GM19025 (cell line): ENCODE measurements around the gene NCOA7.
"Not testable (repeated sequence)": the region's sequence is repeated elsewhere in the genome, so short reads cannot be mapped to it uniquely, and the experiment has no call there.

ENCODE experiments used
- ATAC-seq: cut with Tn5 transposase; IDR thresholded peaks from one replicate; pipeline ENCODE4 v1.9.1; 2021; ENCODE audit warnings: mild to moderate bottlenecking, low read depth, moderate library complexity; ENCODE audit not compliant: unreplicated experiment

NCOA7 gene

GRCh38 chr6:125789576-125790357 lies 993 bp upstream of the NCOA7 start:
- ATAC-seq, result peak; percentile 8

DNA sequence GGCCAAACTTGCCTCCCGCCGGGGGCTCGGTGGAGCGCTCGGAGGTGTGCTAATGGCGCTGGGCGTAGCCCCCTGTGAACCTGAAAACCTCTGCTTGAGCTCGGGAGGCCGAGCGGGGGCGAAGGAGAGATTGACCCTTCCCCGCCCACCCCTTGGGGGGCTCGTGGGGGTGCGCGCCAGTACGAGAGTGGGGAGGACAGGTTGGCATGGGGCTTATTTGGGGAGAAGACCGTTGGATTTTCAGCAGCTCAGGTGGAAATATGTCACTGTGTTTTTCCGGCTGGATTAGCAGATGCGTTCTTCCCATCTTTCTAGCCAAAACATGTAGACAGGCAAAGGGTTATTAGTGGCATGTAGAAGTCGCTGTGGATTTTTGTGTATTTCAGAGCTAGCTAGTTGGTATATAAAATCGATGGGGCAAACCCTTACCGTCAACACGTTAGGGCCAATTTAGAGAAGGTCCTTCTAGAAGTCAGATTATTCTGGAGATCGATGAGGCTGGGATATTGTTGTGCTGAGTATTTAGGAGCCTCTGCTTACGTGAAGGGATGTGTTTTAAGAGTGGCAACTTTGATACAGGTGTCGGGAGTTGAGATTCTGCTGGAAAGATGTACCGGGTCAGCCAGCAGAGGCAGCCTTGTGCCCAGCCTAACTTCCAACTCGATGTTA lies 525 bp downstream of the NCOA7 start:
- peak; percentile 18 for ATAC-seq

DNA sequence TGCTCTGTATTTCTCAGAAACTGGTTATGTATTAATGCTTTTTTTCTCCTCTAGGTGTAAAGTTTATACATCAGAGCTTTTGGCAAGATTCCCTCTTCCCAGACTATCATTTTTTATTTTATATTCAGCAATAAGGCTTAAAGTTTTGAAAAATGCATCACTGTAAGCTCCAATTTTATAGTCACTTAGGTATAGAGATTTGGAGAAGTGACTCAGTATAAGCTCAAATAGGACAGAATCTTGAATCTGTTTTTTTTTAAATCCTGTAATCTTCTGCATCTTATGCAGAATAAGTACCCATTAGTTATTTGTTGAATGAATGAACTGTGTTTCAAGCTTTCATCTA lies 1.0 kb downstream of the NCOA7 start:
- ATAC-seq, result no peak

GRCh38 chr6:125792172-125792571 lies 1.4 kb downstream of the NCOA7 start:
- ATAC-seq, result no peak

DNA sequence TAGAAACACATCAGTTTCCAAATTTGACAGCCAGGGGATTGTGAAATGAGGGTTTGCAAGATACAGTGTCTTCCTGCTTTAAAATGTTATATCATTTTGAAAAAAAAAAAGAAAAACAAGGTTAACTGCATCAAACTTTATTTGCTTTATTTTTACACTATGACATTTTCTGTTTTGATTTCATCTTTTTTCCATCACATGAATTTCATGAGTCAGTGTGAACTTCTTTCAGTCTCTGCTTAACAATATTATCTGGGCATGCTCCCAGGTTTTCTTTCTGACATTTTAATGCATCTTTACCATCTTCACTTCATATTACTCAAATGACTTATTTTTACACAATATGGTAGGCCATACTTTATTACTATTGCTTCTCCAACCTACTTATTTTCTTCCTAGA lies 1.9 kb downstream of the NCOA7 start:
- no peak for ATAC-seq

GRCh38 chr6:125793280-125793679 lies 2.5 kb downstream of the NCOA7 start:
- ATAC-seq, result no peak

DNA sequence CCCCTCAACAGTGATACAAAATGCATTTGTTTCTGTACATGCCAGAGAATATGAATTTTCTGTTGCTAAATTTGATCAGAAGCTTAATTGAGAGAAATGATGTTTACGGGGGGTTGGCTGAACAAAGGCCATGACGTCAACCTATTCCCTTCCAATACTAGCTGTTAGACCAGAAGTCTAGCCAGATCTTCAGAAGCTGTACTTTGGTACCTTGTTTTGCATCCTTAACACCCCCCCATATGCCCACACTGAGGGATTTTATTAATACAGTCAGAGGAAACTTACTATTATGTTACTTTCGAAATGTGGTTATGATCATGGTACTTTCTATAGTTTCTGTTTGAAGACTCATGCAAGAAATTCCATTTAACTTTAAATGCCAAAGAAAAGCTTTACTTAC lies 3.1 kb downstream of the NCOA7 start:
- ATAC-seq, result no peak

DNA sequence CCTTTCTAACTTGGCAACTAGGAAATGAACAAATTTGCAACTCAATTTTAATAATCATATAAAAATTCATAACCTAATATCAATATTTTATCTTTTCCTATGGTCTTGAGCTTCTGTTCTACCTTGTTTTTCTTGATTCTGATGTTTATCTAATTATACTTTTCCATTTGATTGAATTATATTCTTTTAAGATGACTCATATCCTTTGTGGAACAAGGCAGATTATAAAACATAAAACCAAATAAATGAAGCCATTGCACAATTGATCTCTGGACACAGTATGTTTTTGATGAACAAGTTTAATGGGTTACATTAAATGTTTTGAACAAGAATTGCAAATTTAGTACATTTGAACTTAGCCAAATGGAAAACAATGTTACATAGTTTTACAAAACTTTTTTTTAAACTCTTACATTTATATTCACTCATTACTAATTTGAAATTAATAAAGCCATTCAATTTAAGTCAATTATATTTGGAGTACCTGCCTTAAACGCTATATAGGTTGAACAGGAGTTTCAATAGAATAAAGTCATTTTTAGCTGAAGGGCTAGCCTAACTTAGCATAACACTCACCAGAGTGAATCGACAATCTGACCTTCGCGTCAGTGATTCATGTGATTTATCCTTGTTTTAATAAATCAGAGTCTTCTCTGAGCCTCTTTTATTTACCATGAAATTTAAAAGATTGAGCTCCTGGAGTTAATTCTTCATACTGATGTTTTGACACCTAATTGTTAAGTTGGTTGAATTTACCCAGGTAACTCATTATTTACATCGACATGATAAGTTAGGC lies 3.8 kb downstream of the NCOA7 start:
- no peak for ATAC-seq

- no peak for ATAC-seq
Observed at GRCh38 chr6:125795301-125795700, 4.5 kb downstream of the NCOA7 start.

DNA sequence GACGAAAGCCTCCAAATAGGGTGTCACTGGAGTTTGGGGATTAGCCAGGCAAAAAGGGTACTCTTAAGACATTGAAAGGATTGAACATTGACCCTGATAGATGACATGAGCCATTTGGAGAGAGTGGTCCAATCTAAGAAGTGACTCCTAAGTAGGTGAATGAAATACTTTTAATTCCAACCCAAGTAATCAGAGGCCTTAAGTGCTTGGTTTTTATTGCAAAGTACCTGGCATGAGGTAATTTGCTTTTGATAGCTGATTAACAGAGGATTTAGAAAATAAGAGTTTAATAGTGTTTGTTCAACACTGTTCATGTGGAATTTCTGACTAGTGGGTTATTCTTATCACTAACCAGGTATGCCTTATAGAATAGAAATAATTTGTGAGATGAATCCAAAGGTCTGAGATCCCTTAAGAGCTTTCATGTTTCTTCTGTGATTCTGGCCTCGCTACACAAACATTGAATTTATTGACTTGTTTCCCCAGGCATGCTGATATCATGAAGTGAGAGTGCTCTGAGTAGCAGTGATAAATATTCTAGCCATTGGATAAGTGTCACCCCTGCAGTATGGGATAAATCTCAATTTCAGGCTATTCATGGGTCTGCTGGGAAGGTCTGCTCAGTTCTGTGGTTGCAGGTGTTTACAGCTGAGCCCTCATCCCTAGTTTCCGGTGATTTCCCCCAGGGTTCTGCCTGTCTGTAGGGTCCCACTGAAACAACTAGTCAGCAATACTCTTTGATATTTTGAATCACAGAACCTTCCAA lies 6.5 kb downstream of the NCOA7 start:
- ATAC-seq, result no peak

- no peak for ATAC-seq
Observed at GRCh38 chr6:125797886-125798444, 7.2 kb downstream of the NCOA7 start.

- peak; percentile 79 for ATAC-seq
Observed at GRCh38 chr6:125798734-125799508, 8.2 kb downstream of the NCOA7 start.

- no peak for ATAC-seq
Observed at GRCh38 chr6:125802383-125802782, 11.6 kb downstream of the NCOA7 start.

DNA sequence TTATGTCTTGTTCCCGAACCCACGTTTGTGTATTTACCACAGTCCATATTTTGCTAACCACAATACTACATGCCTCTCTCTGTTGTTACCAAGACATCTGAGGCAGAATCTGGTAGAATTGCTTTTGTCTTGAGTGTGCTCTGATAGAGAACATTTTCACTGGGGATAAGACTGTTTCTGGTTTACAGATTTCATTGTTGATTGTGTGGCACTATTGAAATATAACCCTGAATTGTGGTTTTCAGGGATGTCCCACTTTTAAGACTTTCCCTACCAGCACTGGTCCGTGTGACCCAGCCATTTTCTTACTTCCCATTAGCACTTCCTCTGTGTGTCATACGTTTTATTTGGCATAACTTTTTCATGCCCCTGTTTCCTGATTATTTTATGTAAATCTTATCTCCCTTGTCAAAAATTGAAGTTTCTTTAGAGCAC lies 12.2 kb downstream of the NCOA7 start:
- ATAC-seq, result no peak

GRCh38 chr6:125804264-125804663 lies 13.5 kb downstream of the NCOA7 start:
- ATAC-seq, result no peak

- ATAC-seq, result not testable (repeated sequence)
Observed at GRCh38 chr6:125804866-125805425, 14.2 kb downstream of the NCOA7 start.

- ATAC-seq, result no peak
Observed at GRCh38 chr6:125806813-125807212, 16.1 kb downstream of the NCOA7 start.

DNA sequence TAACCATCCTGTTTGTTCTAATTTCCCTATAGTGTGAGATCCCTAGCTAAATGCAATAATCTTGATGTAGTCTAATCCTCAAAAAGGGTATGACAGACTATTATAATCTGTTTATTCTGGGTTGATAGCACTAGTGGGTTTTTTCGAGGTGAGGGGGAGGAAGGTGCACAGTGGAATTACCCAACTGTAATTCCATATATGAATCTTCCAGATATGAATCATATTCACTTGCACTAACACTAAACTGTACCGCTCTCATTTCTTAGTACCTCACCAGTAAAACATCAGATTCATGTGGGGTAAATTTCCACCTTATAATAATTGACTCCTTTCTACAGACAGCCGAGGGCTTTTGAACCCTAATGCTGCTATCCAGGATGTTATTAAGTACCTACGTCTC lies 16.5 kb downstream of the NCOA7 start:
- no peak for ATAC-seq

GRCh38 chr6:125808060-125808459 lies 17.3 kb downstream of the NCOA7 start:
- no peak for ATAC-seq
